HCT116 (cell line): ENCODE measurements around the gene CEP162. TPM values are rescaled to one million over a fixed set of nuclear protein-coding genes. Genes with fewer than 3 reads are reported as not detected.

ENCODE experiments used
- ATAC-seq: fragments of 200-7000 bp; cut with Tn5 transposase; 2 replicates; pipeline ENCODE4 v1.9.1; 2020; ENCODE audit warnings: mild to moderate bottlenecking, moderate library complexity
- BruUV-seq: library from RNA; stranded (reverse); fragments of 400-500 nt; replicated peaks from 2 replicates; lab custom pipeline; 2021; lab: Mats Ljungman, UMichigan
- CTCF ChIA-PET: fragments of 300-600 bp; sonication (Branson Sonifier 250); formaldehyde crosslinking; loops from one replicate; lab custom pipeline; 2021; ENCODE audit warnings: antibody characterized with exemption; lab: Charles Lee
- POLR2A ChIA-PET: fragments of 300-600, 350-600 bp; sonication (Branson Sonifier 250); formaldehyde crosslinking; loops from one replicate; lab custom pipeline; 2021; ENCODE audit warnings: antibody characterized with exemption; lab: Charles Lee
- RAD21 ChIA-PET, 2 experiments: fragments of 300-600 bp; sonication (Branson Sonifier 250); formaldehyde crosslinking; loops; one replicate each; lab custom pipeline; 2023; ENCODE audit warnings: low total read pairs in 2 of 2; ENCODE audit not compliant: uncharacterized antibody in 2 of 2, unreplicated experiment in 2 of 2, low non-redundant PET in 1 of 2; lab: Charles Lee
- DNase-seq: peaks from one replicate; pipeline ENCODE4 v3.0.0-alpha.2; 2010; ENCODE audit warnings: low read depth, low spot score
- H2AFZ ChIP-seq: fragments of 200-600 bp; shearing (Covaris generic), sonication (generic); 2 replicates; pipeline ENCODE4 v1.6.1; 2017; ENCODE audit warnings: low read depth, mixed run types, mixed read lengths, antibody characterized with exemption, low read length; ENCODE audit not compliant: poor library complexity, severe bottlenecking
- H3K27ac ChIP-seq: 2 replicates; pipeline ENCODE4 v1.5.1; 2012; ENCODE audit warnings: low read depth, low read length
- H3K27me3 ChIP-seq: fragments of 200-600 bp; sonication (generic); 2 replicates; pipeline ENCODE4 v1.6.1; 2016; ENCODE audit warnings: mixed run types, low read length, mixed read lengths; ENCODE audit not compliant: insufficient read depth
- H3K36me3 ChIP-seq, 2 experiments: fragments of 200-500 bp in 1 of 2; fragments of 200-600 bp in 1 of 2; sonication (Bioruptor generic) in 1 of 2; sonication (generic) in 1 of 2; 2 replicates each; pipeline versions ENCODE4 v1.5.1 to v1.6.1; 2014 to 2016; ENCODE audit warnings: low read length in 2 of 2, inconsistent platforms in 1 of 2, mixed read lengths in 1 of 2, mixed run types in 1 of 2; ENCODE audit not compliant: insufficient read depth in 2 of 2, control insufficient read depth in 1 of 2
- H3K4me1 ChIP-seq, 2 experiments: fragments of 200-600 bp in 1 of 2; sonication (generic) in 1 of 2; 2 replicates each; pipeline versions ENCODE4 v1.5.1 to v1.6.1; 2012 to 2017; ENCODE audit warnings: low read length in 2 of 2, inconsistent platforms in 1 of 2, mild to moderate bottlenecking in 1 of 2, mixed read lengths in 1 of 2, mixed run types in 1 of 2, moderate library complexity in 1 of 2; ENCODE audit not compliant: insufficient read depth in 2 of 2, control insufficient read depth in 1 of 2
- H3K4me2 ChIP-seq: fragments of 200-600 bp; sonication (generic); 2 replicates; pipeline ENCODE4 v1.6.1; 2017; ENCODE audit warnings: mixed run types, low read length, mixed read lengths
- H3K4me3 ChIP-seq, 2 experiments: fragments of 200-600 bp in 1 of 2; sonication (generic) in 1 of 2; replicated peaks in 1 of 2; 2 replicates each; pipeline ENCODE4 v1.5.1; 2011 to 2016; ENCODE audit warnings: low read length in 2 of 2, control low read depth in 1 of 2, low read depth in 1 of 2, mild to moderate bottlenecking in 1 of 2, mixed read lengths in 1 of 2, mixed run types in 1 of 2
- H3K79me2 ChIP-seq: fragments of 200-600 bp; sonication (generic); 2 replicates; pipeline ENCODE4 v1.6.1; 2017; ENCODE audit warnings: mild to moderate bottlenecking, mixed run types, low read length, moderate library complexity, mixed read lengths; ENCODE audit not compliant: insufficient read depth
- H3K9ac ChIP-seq: fragments of 200-600 bp; sonication (generic); 2 replicates; pipeline ENCODE4 v1.6.1; 2016; ENCODE audit warnings: low read length, mixed read lengths
- H3K9me2 ChIP-seq: fragments of 200-600 bp; sonication (generic), shearing (Covaris generic); 2 replicates; pipeline ENCODE4 v1.6.1; 2017; ENCODE audit warnings: mixed run types, mild to moderate bottlenecking, moderate library complexity; ENCODE audit not compliant: insufficient read depth
- H3K9me3 ChIP-seq, 2 experiments: fragments of 200-500 bp in 1 of 2; fragments of 200-600 bp in 1 of 2; sonication (Bioruptor generic) in 1 of 2; sonication (generic) in 1 of 2; 2 replicates each; pipeline ENCODE4 v1.6.1; 2014 to 2017; ENCODE audit warnings: low read length in 2 of 2, mixed read lengths in 2 of 2, inconsistent platforms in 1 of 2, low read depth in 1 of 2, mild to moderate bottlenecking in 1 of 2, mixed run types in 1 of 2, moderate library complexity in 1 of 2; ENCODE audit not compliant: control insufficient read depth in 1 of 2, insufficient read depth in 1 of 2
- H4K20me1 ChIP-seq: fragments of 200-600 bp; sonication (generic), shearing (Covaris generic); 2 replicates; pipeline ENCODE4 v1.6.1; 2017; ENCODE audit warnings: mixed run types, mild to moderate bottlenecking, moderate library complexity; ENCODE audit not compliant: insufficient read depth
- ATF3 ChIP-seq: IDR thresholded peaks from 2 replicates; pipeline ENCODE4 v1.6.1; 2012
- CTCF ChIP-seq, 3 experiments: fragments of 200-600 bp in 1 of 3; sonication (generic) in 1 of 3; IDR thresholded peaks in 2 of 3; conservative IDR thresholded peaks in 1 of 3; 2 replicates each; pipeline ENCODE4 v1.5.1; 2012 to 2017; ENCODE audit warnings: low read depth in 2 of 3, low read length in 2 of 3, antibody characterized with exemption in 1 of 3, borderline replicate concordance in 1 of 3, control low read depth in 1 of 3, mild to moderate bottlenecking in 1 of 3, mixed read lengths in 1 of 3, mixed run types in 1 of 3, moderate library complexity in 1 of 3; ENCODE audit not compliant: insufficient read depth in 1 of 3
- EGR1 ChIP-seq: IDR thresholded peaks from 2 replicates; pipeline ENCODE4 v1.6.1; 2012; ENCODE audit warnings: low read depth
- EZH2phosphoT487 ChIP-seq: fragments of 200-600 bp; IDR thresholded peaks from 2 replicates; pipeline ENCODE4 v1.6.1; 2018; ENCODE audit warnings: antibody characterized with exemption, borderline replicate concordance
- FOSL1 ChIP-seq: IDR thresholded peaks from 2 replicates; pipeline ENCODE4 v1.6.1; 2012; ENCODE audit warnings: low read depth
- JUND ChIP-seq: IDR thresholded peaks from 2 replicates; pipeline ENCODE4 v1.6.1; 2012
- MAX ChIP-seq: IDR thresholded peaks from 2 replicates; pipeline ENCODE4 v1.6.1; 2012
- POLR2A ChIP-seq: IDR thresholded peaks from 2 replicates; pipeline ENCODE4 v1.7.0; 2011; ENCODE audit warnings: borderline replicate concordance; ENCODE audit not compliant: insufficient read depth, insufficient read length; ENCODE audit errors: extremely low read depth
- POLR2AphosphoS5 ChIP-seq: IDR thresholded peaks from 2 replicates; pipeline ENCODE4 v1.6.1; 2011; ENCODE audit warnings: mild to moderate bottlenecking, low read depth, low read length, moderate library complexity
- REST ChIP-seq: IDR thresholded peaks from 2 replicates; pipeline ENCODE4 v1.6.1; 2012; ENCODE audit warnings: low read depth
- SP1 ChIP-seq: IDR thresholded peaks from 2 replicates; pipeline ENCODE4 v1.6.1; 2012; ENCODE audit warnings: low read depth
- TCF7L2 ChIP-seq: IDR thresholded peaks from 2 replicates; pipeline ENCODE4 v1.7.0; 2011; ENCODE audit warnings: borderline replicate concordance, inconsistent platforms; ENCODE audit not compliant: insufficient read depth, insufficient read length; ENCODE audit errors: extremely low read depth
- intact Hi-C: fragments of 100-400 bp; cut with micrococcal nuclease; formaldehyde crosslinking; loops from 2 replicates; pipeline ENCODE4 v1.10.0; 2022
- total RNA-seq: library from RNA; stranded (reverse); gene quantifications from one replicate; pipeline ENCODE4 v1.2.1, GENCODE V29; 2021; ENCODE audit not compliant: unreplicated experiment

The CEP162 gene
- total RNA-seq, 1 experiment from 2014 or later, result 5.5 TPM

GRCh38 chr6:84258866-84259265 lies 31.4 kb upstream of the CEP162 start:
- H3K27ac ChIP-seq, result no peak overlapping the region
- no peak for ATAC-seq
- H3K4me2 ChIP-seq, result no peak overlapping the region
- TF ChIP-seq CTCF (IDR thresholded peaks at IDR 0.05 in 2 of 3, conservative IDR thresholded peaks at IDR 0.05 in 1 of 3; ENCODE audit: borderline replicate concordance in 1 of 3, insufficient read depth in 1 of 3, low read depth in 2 of 3, low read length in 2 of 3), result no peak
- no peak for TF ChIP-seq MAX
- no peak for TF ChIP-seq JUND
- TF ChIP-seq ATF3, result no peak
- TF ChIP-seq SP1, result no peak
- no peak for TF ChIP-seq REST
- TF ChIP-seq POLR2A, result no peak
- no peak for TF ChIP-seq EGR1
- TF ChIP-seq FOSL1, result no peak
- no peak for TF ChIP-seq POLR2AphosphoS5
- TF ChIP-seq EZH2phosphoT487, result no peak
- no peak for TF ChIP-seq TCF7L2
- peaks cover 41% of the 10 kb centered on the region for H3K27me3 ChIP-seq
- H3K79me2 ChIP-seq, result no peaks in the 10 kb centered on the region
- ChIA-PET POLR2A (no interaction called here), RAD21 (no interaction called here), CTCF (no interaction called here)
- intact Hi-C loops, result loop anchor here (10.0 kb wide), 1 partner anchor 706 kb away; no protein-coding TSS in a partner anchor
- H3K9me3 ChIP-seq, result no peaks in the 10 kb centered on the region
- H3K4me1 ChIP-seq, result peaks cover 0 to 6% of the 10 kb centered on the region in 2 experiments; a peak in 1 of 4 replicates
- H3K9ac ChIP-seq, result no peak overlapping the region
- H2AFZ ChIP-seq, result no peak overlapping the region
- H3K9me2 ChIP-seq, result no peaks in the 10 kb centered on the region
- H3K36me3 ChIP-seq, result no peaks in the 10 kb centered on the region
- no peak overlapping the region for H3K4me3 ChIP-seq
- DNase-seq, result no peak
- no peaks in the 10 kb centered on the region for H4K20me1 ChIP-seq
- BruUV-seq, result no TSS peak
